Measurements from ENCODE around the gene NDUFA13.

DNA sequence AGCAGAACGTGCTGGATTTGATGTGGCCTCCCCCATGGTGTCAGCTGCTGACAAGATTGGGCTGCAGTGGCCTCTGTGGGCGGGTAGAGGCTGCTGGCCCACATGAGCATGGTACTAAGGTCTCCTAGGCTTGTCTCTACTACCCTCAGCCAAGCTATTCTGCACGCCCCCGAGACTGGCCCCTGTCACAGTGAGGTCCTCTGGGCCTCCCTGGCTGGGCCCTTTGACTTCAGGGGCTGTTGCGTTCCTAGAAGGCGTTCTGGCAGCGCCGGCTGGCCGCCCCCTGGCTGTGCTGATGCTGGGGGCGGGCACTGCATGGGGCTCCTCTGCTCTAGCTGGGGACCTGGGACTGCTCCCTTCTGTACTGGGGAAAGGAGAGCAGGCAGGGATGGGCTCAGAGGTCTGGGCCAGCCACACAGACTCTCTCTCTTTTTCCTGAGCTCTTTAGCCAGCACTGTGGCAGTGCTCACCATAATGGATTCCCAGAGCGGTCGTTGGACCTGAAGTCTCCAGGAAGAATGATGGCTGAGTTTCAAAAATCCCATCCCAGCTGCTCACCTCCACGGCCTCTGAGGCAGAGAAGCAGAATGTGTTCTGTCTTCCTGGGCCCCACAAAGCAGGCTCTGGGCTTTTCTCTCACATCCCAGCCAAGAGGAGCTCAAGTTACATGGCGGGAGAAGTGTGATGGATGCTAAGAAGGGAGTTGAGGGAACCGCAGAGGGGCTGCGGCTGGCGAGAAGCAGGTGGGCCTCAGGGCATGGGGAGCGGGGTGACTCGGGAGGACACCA is 33.0 kb upstream of the NDUFA13 start:
- TF ChIP-seq, protein P1, sequence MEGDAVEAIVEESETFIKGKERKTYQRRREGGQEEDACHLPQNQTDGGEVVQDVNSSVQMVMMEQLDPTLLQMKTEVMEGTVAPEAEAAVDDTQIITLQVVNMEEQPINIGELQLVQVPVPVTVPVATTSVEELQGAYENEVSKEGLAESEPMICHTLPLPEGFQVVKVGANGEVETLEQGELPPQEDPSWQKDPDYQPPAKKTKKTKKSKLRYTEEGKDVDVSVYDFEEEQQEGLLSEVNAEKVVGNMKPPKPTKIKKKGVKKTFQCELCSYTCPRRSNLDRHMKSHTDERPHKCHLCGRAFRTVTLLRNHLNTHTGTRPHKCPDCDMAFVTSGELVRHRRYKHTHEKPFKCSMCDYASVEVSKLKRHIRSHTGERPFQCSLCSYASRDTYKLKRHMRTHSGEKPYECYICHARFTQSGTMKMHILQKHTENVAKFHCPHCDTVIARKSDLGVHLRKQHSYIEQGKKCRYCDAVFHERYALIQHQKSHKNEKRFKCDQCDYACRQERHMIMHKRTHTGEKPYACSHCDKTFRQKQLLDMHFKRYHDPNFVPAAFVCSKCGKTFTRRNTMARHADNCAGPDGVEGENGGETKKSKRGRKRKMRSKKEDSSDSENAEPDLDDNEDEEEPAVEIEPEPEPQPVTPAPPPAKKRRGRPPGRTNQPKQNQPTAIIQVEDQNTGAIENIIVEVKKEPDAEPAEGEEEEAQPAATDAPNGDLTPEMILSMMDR (IDR thresholded peaks at IDR 0.05; ENCODE audit: poor library complexity), result no peak
- TF ChIP-seq EZH2phosphoT487 (IDR thresholded peaks at IDR 0.05; ENCODE audit: low read depth, severe bottlenecking, unreplicated experiment) (no peak), EZH2 (IDR thresholded peaks at IDR 0.05; ENCODE audit: borderline replicate concordance) (no peak)

Data from hepatocyte (in vitro differentiated cells).